ENCODE measurements around the gene CYP27B1. TPM values are rescaled to one million over a fixed set of nuclear protein-coding genes. Genes with fewer than 3 reads are reported as not detected.

Gene CYP27B1
- total and polyA plus RNA-seq, 9 of the 15 experiments (the other 6 are each of a cell fraction or from before 2014, with no cell fraction given): 0.18 to 4.2 (median 1.8) TPM

DNA sequence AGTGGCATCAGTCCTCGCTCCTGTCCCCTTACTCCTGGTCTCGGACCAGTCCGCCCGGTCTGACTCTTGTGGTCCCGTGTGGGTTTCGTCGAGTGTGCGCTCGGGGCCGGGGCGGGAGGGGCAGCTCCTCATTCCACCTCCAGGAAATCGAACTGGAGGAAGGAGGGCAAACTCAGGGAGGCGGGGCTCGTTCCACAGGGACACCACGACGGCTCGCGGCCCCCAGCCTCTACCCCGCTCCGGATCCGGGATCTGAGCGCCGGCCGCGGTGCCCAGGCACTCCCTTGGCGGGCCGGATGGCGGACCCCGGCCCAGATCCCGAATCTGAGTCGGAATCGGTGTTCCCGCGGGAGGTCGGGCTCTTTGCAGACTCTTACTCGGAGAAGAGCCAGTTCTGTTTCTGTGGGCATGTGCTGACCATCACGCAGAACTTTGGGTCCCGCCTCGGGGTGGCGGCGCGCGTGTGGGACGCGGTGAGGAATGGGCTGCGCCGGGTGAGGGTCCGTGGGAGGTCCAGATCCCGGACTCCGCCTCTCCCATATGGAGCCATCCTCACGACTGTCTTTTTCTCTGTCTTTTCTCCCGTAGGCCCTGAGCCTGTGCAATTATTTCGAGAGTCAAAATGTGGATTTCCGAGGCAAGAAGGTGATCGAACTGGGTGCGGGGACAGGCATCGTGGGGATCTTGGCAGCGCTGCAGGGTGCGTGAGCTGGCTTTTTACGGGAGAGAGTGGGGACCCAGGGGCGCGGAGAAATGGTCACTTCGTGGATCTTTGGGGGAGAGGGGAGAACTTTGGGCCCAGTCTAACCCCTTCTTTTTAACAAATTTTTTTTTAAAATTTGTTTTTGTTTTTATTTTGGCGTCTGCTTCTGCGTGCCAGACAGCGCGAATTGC lies 5.8 kb upstream of the CYP27B1 start, which contains the start of gene EEF1AKMT3:
Gene EEF1AKMT3, plus strand, starts transcription at position 186 of the 894 bp plus-strand sequence. Its CDS starts 111 bp downstream, at position 297.
- no peaks in the 10 kb centered on the region for H4K20me1 ChIP-seq (replicated peaks; ENCODE audit: control insufficient read depth, insufficient read depth, low read length)
- peak within 1 kb of the TSS; percentile 91 to 100 for H3K9ac ChIP-seq (ENCODE audit: insufficient read depth in 1 of 2, low read depth in 2 of 2, low read length in 2 of 2)
- peak within 1 kb of the TSS; percentile 99 for H3K4me2 ChIP-seq (ENCODE audit: insufficient read depth, low read length)
- in situ Hi-C loops (cut with MboI) (no loop called here), intact Hi-C loops (cut with micrococcal nuclease) (loop anchor here (2.0 kb wide), 1 partner anchor 20 kb away; the partner anchor contains the start of gene CDK4)
- ChIA-PET CTCF (ENCODE audit: low intra/inter-chr PET ratio) (no interaction called here), POLR2A (interaction anchor here (0.6 to 1.6 kb wide), 14 partner anchors 9 to 221 kb away, joined by 3 to 11 read pairs (median 5); partner anchors contain the start of genes CDK4, TSFM and TSPAN31)
- H3K9me3 ChIP-seq (replicated peaks; ENCODE audit: control insufficient read depth, insufficient read depth, low read depth, low read length): no peaks in the 10 kb centered on the region
- H3K4me3 ChIP-seq: peak within 1 kb of the TSS; percentile 71
- peak; percentile 11 for FAIRE-seq
- H3K9me1 ChIP-seq (ENCODE audit: control insufficient read depth, insufficient read depth, low read length): no peaks in the 10 kb centered on the region
- H3K27me3 ChIP-seq (ENCODE audit: control insufficient read depth in 2 of 2, insufficient read depth in 2 of 2, low read length in 2 of 2): no peaks in the 10 kb centered on the region
- ATAC-seq: peak; percentile 67
- 1% methylated on average over 65 of the region's 67 CpGs for WGBS (ENCODE audit: insufficient coverage, low coverage, missing lambda C conversion rate)
- TSS peak; percentile 55 for BruUV-seq (replicated peaks)
- H2AFZ ChIP-seq (ENCODE audit: low read depth, low read length): peak within 1 kb of the TSS; percentile 98
- DNase-seq (ENCODE audit: extremely low read depth in 1 of 4, low spot score in 3 of 4): peak; percentile 69 to 80 (median 70)
- H3K4me1 ChIP-seq (replicated peaks in 1 of 2; ENCODE audit: control insufficient read depth in 2 of 2, insufficient read depth in 2 of 2, low read length in 2 of 2): peaks cover 15 to 27% of the 10 kb centered on the region in 2 experiments
- H3K79me2 ChIP-seq (ENCODE audit: control insufficient read depth, insufficient read depth, low read length): peaks cover 27% of the 10 kb centered on the region
- peak within 1 kb of the TSS; percentile 93 for H3K27ac ChIP-seq (ENCODE audit: extremely low read depth, low read depth, low read length)
- peaks cover 44% of the 10 kb centered on the region for H3K36me3 ChIP-seq (ENCODE audit: control insufficient read depth, insufficient read depth, low read length)
- TF ChIP-seq NR2C1 (IDR thresholded peaks at IDR 0.05) (no peak), NR2C1 (tag; IDR thresholded peaks at IDR 0.05) (no peak), JUNB (CRISPR knock-in tag; conservative IDR thresholded peaks at IDR 0.05) (no peak), KHSRP (IDR thresholded peaks at IDR 0.05) (no peak), KLF10 (CRISPR knock-in tag; IDR thresholded peaks at IDR 0.05) (no peak), ZBTB8A (IDR thresholded peaks at IDR 0.05; ENCODE audit: partially characterized antibody) (no peak), ZC3H4 (CRISPR knock-in tag; IDR thresholded peaks at IDR 0.05; ENCODE audit: borderline replicate concordance) (no peak), TEAD4 (IDR thresholded peaks at IDR 0.05; ENCODE audit: low read length) (no peak), TEAD4 (CRISPR knock-in tag; IDR thresholded peaks at IDR 0.05; ENCODE audit: borderline replicate concordance) (no peak)
- TF ChIP-seq, protein P1, sequence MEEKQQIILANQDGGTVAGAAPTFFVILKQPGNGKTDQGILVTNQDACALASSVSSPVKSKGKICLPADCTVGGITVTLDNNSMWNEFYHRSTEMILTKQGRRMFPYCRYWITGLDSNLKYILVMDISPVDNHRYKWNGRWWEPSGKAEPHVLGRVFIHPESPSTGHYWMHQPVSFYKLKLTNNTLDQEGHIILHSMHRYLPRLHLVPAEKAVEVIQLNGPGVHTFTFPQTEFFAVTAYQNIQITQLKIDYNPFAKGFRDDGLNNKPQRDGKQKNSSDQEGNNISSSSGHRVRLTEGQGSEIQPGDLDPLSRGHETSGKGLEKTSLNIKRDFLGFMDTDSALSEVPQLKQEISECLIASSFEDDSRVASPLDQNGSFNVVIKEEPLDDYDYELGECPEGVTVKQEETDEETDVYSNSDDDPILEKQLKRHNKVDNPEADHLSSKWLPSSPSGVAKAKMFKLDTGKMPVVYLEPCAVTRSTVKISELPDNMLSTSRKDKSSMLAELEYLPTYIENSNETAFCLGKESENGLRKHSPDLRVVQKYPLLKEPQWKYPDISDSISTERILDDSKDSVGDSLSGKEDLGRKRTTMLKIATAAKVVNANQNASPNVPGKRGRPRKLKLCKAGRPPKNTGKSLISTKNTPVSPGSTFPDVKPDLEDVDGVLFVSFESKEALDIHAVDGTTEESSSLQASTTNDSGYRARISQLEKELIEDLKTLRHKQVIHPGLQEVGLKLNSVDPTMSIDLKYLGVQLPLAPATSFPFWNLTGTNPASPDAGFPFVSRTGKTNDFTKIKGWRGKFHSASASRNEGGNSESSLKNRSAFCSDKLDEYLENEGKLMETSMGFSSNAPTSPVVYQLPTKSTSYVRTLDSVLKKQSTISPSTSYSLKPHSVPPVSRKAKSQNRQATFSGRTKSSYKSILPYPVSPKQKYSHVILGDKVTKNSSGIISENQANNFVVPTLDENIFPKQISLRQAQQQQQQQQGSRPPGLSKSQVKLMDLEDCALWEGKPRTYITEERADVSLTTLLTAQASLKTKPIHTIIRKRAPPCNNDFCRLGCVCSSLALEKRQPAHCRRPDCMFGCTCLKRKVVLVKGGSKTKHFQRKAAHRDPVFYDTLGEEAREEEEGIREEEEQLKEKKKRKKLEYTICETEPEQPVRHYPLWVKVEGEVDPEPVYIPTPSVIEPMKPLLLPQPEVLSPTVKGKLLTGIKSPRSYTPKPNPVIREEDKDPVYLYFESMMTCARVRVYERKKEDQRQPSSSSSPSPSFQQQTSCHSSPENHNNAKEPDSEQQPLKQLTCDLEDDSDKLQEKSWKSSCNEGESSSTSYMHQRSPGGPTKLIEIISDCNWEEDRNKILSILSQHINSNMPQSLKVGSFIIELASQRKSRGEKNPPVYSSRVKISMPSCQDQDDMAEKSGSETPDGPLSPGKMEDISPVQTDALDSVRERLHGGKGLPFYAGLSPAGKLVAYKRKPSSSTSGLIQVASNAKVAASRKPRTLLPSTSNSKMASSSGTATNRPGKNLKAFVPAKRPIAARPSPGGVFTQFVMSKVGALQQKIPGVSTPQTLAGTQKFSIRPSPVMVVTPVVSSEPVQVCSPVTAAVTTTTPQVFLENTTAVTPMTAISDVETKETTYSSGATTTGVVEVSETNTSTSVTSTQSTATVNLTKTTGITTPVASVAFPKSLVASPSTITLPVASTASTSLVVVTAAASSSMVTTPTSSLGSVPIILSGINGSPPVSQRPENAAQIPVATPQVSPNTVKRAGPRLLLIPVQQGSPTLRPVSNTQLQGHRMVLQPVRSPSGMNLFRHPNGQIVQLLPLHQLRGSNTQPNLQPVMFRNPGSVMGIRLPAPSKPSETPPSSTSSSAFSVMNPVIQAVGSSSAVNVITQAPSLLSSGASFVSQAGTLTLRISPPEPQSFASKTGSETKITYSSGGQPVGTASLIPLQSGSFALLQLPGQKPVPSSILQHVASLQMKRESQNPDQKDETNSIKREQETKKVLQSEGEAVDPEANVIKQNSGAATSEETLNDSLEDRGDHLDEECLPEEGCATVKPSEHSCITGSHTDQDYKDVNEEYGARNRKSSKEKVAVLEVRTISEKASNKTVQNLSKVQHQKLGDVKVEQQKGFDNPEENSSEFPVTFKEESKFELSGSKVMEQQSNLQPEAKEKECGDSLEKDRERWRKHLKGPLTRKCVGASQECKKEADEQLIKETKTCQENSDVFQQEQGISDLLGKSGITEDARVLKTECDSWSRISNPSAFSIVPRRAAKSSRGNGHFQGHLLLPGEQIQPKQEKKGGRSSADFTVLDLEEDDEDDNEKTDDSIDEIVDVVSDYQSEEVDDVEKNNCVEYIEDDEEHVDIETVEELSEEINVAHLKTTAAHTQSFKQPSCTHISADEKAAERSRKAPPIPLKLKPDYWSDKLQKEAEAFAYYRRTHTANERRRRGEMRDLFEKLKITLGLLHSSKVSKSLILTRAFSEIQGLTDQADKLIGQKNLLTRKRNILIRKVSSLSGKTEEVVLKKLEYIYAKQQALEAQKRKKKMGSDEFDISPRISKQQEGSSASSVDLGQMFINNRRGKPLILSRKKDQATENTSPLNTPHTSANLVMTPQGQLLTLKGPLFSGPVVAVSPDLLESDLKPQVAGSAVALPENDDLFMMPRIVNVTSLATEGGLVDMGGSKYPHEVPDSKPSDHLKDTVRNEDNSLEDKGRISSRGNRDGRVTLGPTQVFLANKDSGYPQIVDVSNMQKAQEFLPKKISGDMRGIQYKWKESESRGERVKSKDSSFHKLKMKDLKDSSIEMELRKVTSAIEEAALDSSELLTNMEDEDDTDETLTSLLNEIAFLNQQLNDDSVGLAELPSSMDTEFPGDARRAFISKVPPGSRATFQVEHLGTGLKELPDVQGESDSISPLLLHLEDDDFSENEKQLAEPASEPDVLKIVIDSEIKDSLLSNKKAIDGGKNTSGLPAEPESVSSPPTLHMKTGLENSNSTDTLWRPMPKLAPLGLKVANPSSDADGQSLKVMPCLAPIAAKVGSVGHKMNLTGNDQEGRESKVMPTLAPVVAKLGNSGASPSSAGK (IDR thresholded peaks at IDR 0.05): peak; percentile 73
